Measurements from ENCODE around the gene C1QTNF7. TPM values are rescaled to one million over a fixed set of nuclear protein-coding genes. Genes with fewer than 3 reads are reported as not detected.

The C1QTNF7 gene
- total and polyA plus RNA-seq, 2 of the 13 experiments (the other 11 are each of a cell fraction or from before 2014, with no cell fraction given) = not detected

DNA sequence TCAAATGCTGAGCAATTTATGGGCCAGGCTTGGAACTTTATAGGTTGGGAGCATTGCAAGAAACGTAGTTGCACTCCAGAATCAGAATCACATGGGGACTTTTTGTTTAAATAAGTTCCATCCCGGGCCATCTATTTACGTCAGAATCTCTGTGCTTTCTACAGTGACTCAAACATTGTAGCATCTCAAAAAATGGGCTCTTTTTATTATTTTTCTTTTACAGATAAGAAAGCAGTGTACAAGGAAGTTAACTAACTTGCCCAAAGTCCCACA lies 52.0 kb downstream of the C1QTNF7 start:
- Histone ChIP-seq H3K79me2 (ENCODE audit: insufficient read depth, low read length) (no peaks in the 10 kb centered on the region), H2AFZ (ENCODE audit: low read length) (peak overlapping the region; percentile 79), H3K27ac (ENCODE audit: extremely low read length, insufficient read depth, low read length) (no peak overlapping the region), H3K27me3 (ENCODE audit: control insufficient read depth in 1 of 2, insufficient read depth in 2 of 2, low read length in 2 of 2) (no peaks in the 10 kb centered on the region), H3K36me3 (replicated peaks in 1 of 2; ENCODE audit: control insufficient read depth in 1 of 2, insufficient read depth in 2 of 2, low read length in 2 of 2) (no peaks in the 10 kb centered on the region; a peak in 1 of 5 replicates), H3K4me3 (replicated peaks in 1 of 3; ENCODE audit: insufficient read depth in 1 of 3, low read depth in 2 of 3, low read length in 3 of 3) (peak overlapping the region; percentile 67 to 76 (median 73)), H3K4me2 (ENCODE audit: low read depth, low read length) (peak overlapping the region; percentile 83), H3K4me1 (ENCODE audit: insufficient read depth, low read length) (peaks cover 12% of the 10 kb centered on the region), H4K20me1 (ENCODE audit: insufficient read depth, low read length) (no peaks in the 10 kb centered on the region), H3K9ac (ENCODE audit: insufficient read depth, low read depth, low read length) (peak overlapping the region; percentile 66), H3K9me3 (ENCODE audit: low read length) (no peaks in the 10 kb centered on the region)
- TF ChIP-seq, protein P1, sequence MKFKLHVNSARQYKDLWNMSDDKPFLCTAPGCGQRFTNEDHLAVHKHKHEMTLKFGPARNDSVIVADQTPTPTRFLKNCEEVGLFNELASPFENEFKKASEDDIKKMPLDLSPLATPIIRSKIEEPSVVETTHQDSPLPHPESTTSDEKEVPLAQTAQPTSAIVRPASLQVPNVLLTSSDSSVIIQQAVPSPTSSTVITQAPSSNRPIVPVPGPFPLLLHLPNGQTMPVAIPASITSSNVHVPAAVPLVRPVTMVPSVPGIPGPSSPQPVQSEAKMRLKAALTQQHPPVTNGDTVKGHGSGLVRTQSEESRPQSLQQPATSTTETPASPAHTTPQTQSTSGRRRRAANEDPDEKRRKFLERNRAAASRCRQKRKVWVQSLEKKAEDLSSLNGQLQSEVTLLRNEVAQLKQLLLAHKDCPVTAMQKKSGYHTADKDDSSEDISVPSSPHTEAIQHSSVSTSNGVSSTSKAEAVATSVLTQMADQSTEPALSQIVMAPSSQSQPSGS (CRISPR knock-in tag; IDR thresholded peaks at IDR 0.05) = 0 out of 2 replicates have a peak, but pooled peaks have one; percentile 2
- TF ChIP-seq ZNF30 (CRISPR knock-in tag; IDR thresholded peaks at IDR 0.05) = no peak
- FAIRE-seq (no peak), ATAC-seq (no peak), DNase-seq (ENCODE audit: low spot score) (no peak)
- ChIA-PET CTCF (ENCODE audit: low intra/inter-chr PET ratio, low total read pairs) (interaction anchor here (1.3 to 2.4 kb wide), 5 partner anchors 170 to 476 kb away, joined by 3 to 18 read pairs (median 9); no protein-coding TSS in a partner anchor), POLR2A (interaction anchor here (1.0 to 2.0 kb wide), 6 partner anchors 9 to 521 kb away, joined by 3 to 13 read pairs (median 4); partner anchors contain the start of genes CC2D2A and FAM200B)
- intact Hi-C loops (cut with micrococcal nuclease; ENCODE audit: unreplicated experiment) (loop anchor here (1.0 to 10.0 kb wide), 8 partner anchors 170 to 785 kb away; partner anchors contain the start of gene FAM200B), in situ Hi-C loops (cut with HindIII; ENCODE audit: extremely low pct_ligation_motif_present, low pct_unique_long_range_greater_than_20kb) (loop anchor here (5.0 to 25.0 kb wide), 3 partner anchors 172 to 782 kb away; partner anchors contain the start of gene FGFBP2)
- no TSS peak for BruUV-seq (replicated peaks)
- 29% methylated on average over 3 of the region's 3 CpGs for WGBS (ENCODE audit: low lambda C conversion rate)

GRCh38 chr4:15481961-15482745 lies 54.3 kb downstream of the C1QTNF7 start:
- no peaks in the 10 kb centered on the region for H3K27me3 ChIP-seq (ENCODE audit: control insufficient read depth in 1 of 2, insufficient read depth in 2 of 2, low read length in 2 of 2)
- H3K79me2 ChIP-seq (ENCODE audit: insufficient read depth, low read length) = no peaks in the 10 kb centered on the region
- no peaks in the 10 kb centered on the region for H3K9me3 ChIP-seq (ENCODE audit: low read length)
- ChIA-PET CTCF (ENCODE audit: low intra/inter-chr PET ratio, low total read pairs) (no interaction called here), POLR2A (no interaction called here)
- intact Hi-C loops (cut with micrococcal nuclease; ENCODE audit: unreplicated experiment) (no loop called here), in situ Hi-C loops (cut with HindIII; ENCODE audit: extremely low pct_ligation_motif_present, low pct_unique_long_range_greater_than_20kb) (loop anchor here (25.0 kb wide), 1 partner anchor 780 kb away; no protein-coding TSS in a partner anchor)
- FAIRE-seq = no peak
- WGBS (ENCODE audit: low lambda C conversion rate) = 97% methylated on average over 2 of the region's 2 CpGs
- H2AFZ ChIP-seq (ENCODE audit: low read length) = no peak overlapping the region
- no peak for ATAC-seq
- no peak for DNase-seq (ENCODE audit: low spot score)
- H3K9ac ChIP-seq (ENCODE audit: insufficient read depth, low read depth, low read length) = no peak overlapping the region
- BruUV-seq (replicated peaks) = no TSS peak
- H4K20me1 ChIP-seq (ENCODE audit: insufficient read depth, low read length) = no peaks in the 10 kb centered on the region
- no peak overlapping the region for H3K4me2 ChIP-seq (ENCODE audit: low read depth, low read length)
- no peaks in the 10 kb centered on the region; a peak in 1 of 5 replicates for H3K36me3 ChIP-seq (replicated peaks in 1 of 2; ENCODE audit: control insufficient read depth in 1 of 2, insufficient read depth in 2 of 2, low read length in 2 of 2)
- H3K27ac ChIP-seq (ENCODE audit: extremely low read length, insufficient read depth, low read length) = no peak overlapping the region
- H3K4me3 ChIP-seq (replicated peaks in 1 of 3; ENCODE audit: insufficient read depth in 1 of 3, low read depth in 2 of 3, low read length in 3 of 3) = no peak overlapping the region
- H3K4me1 ChIP-seq (ENCODE audit: insufficient read depth, low read length) = peaks cover 12% of the 10 kb centered on the region
- TF ChIP-seq SNAPC5 (CRISPR knock-in tag; IDR thresholded peaks at IDR 0.05; ENCODE audit: borderline replicate concordance) (no peak), THYN1 (CRISPR knock-in tag; IDR thresholded peaks at IDR 0.05; ENCODE audit: borderline replicate concordance, low read depth) (no peak), ARID4A (CRISPR knock-in tag; IDR thresholded peaks at IDR 0.05; ENCODE audit: borderline replicate concordance) (no peak), ZBTB34 (CRISPR knock-in tag; IDR thresholded peaks at IDR 0.05) (no peak)
- TF ChIP-seq, protein P2, sequence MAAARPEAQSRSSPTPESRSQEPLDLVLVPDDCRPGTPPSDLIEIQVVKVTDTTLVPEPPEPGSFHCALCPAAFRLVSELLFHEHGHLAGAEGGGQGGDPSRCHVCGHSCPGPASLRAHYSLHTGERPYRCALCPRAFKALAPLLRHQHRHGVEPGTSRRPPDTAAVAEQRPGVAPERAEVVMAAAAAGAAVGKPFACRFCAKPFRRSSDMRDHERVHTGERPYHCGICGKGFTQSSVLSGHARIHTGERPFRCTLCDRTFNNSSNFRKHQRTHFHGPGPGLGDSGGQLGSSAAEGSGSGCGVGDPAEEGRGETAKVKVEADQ (CRISPR knock-in tag; IDR thresholded peaks at IDR 0.05; ENCODE audit: borderline replicate concordance) = no peak
